ENCODE data around the gene SLC4A4. TPM values are rescaled to one million over a fixed set of nuclear protein-coding genes. Genes with fewer than 3 reads are reported as not detected.

Gene SLC4A4
- total and polyA plus RNA-seq, 7 donors = 3.0 to 21.3 (median 4.8) TPM

- H3K9me3 ChIP-seq = no peaks in the 10 kb centered on the region
- intact Hi-C loops (cut with DNase I) = no loop called here
- TF ChIP-seq EP300 (IDR thresholded peaks at IDR 0.05) (no peak), POLR2A (IDR thresholded peaks at IDR 0.05) (no peak), POLR2AphosphoS5 (IDR thresholded peaks at IDR 0.05) (no peak)
- TF ChIP-seq, protein P1, sequence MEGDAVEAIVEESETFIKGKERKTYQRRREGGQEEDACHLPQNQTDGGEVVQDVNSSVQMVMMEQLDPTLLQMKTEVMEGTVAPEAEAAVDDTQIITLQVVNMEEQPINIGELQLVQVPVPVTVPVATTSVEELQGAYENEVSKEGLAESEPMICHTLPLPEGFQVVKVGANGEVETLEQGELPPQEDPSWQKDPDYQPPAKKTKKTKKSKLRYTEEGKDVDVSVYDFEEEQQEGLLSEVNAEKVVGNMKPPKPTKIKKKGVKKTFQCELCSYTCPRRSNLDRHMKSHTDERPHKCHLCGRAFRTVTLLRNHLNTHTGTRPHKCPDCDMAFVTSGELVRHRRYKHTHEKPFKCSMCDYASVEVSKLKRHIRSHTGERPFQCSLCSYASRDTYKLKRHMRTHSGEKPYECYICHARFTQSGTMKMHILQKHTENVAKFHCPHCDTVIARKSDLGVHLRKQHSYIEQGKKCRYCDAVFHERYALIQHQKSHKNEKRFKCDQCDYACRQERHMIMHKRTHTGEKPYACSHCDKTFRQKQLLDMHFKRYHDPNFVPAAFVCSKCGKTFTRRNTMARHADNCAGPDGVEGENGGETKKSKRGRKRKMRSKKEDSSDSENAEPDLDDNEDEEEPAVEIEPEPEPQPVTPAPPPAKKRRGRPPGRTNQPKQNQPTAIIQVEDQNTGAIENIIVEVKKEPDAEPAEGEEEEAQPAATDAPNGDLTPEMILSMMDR (IDR thresholded peaks at IDR 0.05) = no peak
- no peak overlapping the region for H3K4me3 ChIP-seq
- H3K4me1 ChIP-seq = no peaks in the 10 kb centered on the region
- H3K27ac ChIP-seq = no peak overlapping the region
- no peaks in the 10 kb centered on the region for H3K27me3 ChIP-seq
- H3K36me3 ChIP-seq = no peaks in the 10 kb centered on the region
- no peak for DNase-seq
- WGBS, 2 donors = 66 to 83% methylated on average over 4 of the region's 4 CpGs
Measured at GRCh38 chr4:71473541-71474240, 134.9 kb downstream of the SLC4A4 start.

DNA sequence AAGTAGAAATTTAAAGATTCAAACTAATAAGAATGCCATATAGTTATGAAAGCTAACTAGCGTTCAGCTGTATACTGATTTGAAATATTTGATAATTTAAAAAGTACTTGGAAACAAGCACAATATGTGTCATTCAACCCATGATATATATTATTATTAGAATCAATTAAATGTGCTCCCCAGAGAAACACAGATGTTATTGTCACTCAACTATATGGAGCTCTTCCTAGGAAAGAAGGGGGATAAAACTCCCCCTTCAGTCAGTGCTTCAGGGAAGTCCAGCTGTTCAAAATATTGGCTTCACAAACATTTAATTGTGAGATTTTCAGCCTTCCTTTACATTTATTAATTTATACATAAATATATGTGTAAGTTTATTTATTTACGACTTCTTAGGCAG, 135.9 kb downstream of the SLC4A4 start:
- Histone ChIP-seq H3K4me3 (no peak overlapping the region), H3K4me1 (no peaks in the 10 kb centered on the region), H3K27me3 (no peaks in the 10 kb centered on the region), H3K36me3 (no peaks in the 10 kb centered on the region), H3K27ac (no peak overlapping the region), H3K9me3 (no peaks in the 10 kb centered on the region)
- 93 to 98% methylated on average over 2 of the region's 2 CpGs for WGBS, 2 donors
- intact Hi-C loops (cut with DNase I) = no loop called here
- TF ChIP-seq EP300 (IDR thresholded peaks at IDR 0.05) (no peak), POLR2AphosphoS5 (IDR thresholded peaks at IDR 0.05) (no peak), POLR2A (IDR thresholded peaks at IDR 0.05) (no peak)
- TF ChIP-seq, protein P1 (IDR thresholded peaks at IDR 0.05) = no peak
- DNase-seq = no peak

GRCh38 chr4:71476240-71476639, 137.4 kb downstream of the SLC4A4 start:
- Histone ChIP-seq H3K9me3 (no peaks in the 10 kb centered on the region), H3K4me3 (no peak overlapping the region), H3K36me3 (no peaks in the 10 kb centered on the region), H3K4me1 (no peaks in the 10 kb centered on the region), H3K27ac (no peak overlapping the region), H3K27me3 (no peaks in the 10 kb centered on the region)
- intact Hi-C loops (cut with DNase I) = no loop called here
- no peak for DNase-seq
- WGBS, 2 donors = 78 to 84% methylated on average over 3 of the region's 3 CpGs
- no peak for TF ChIP-seq EP300 (IDR thresholded peaks at IDR 0.05)
- TF ChIP-seq, protein P1 (IDR thresholded peaks at IDR 0.05) = no peak
- no peak for TF ChIP-seq POLR2A (IDR thresholded peaks at IDR 0.05)
- TF ChIP-seq POLR2AphosphoS5 (IDR thresholded peaks at IDR 0.05) = no peak

GRCh38 chr4:71486550-71487343, 147.9 kb downstream of the SLC4A4 start:
- Histone ChIP-seq H3K27ac (no peak overlapping the region), H3K36me3 (no peaks in the 10 kb centered on the region), H3K4me3 (no peak overlapping the region), H3K4me1 (no peaks in the 10 kb centered on the region), H3K27me3 (no peaks in the 10 kb centered on the region), H3K9me3 (no peaks in the 10 kb centered on the region)
- DNase-seq = no peak
- 81 to 82% methylated on average over 4 of the region's 4 CpGs for WGBS, 2 donors
- no peak for TF ChIP-seq POLR2A (IDR thresholded peaks at IDR 0.05)
- TF ChIP-seq, protein P1 (IDR thresholded peaks at IDR 0.05) = no peak
- TF ChIP-seq EP300 (IDR thresholded peaks at IDR 0.05) = no peak
- TF ChIP-seq POLR2AphosphoS5 (IDR thresholded peaks at IDR 0.05) = no peak
- intact Hi-C loops (cut with DNase I) = no loop called here

All from sigmoid colon (tissue), 7 donors.